Left colon (tissue), 2 donors: ENCODE results near the gene OR10G2. TPM values are rescaled to one million over a fixed set of nuclear protein-coding genes. Genes with fewer than 3 reads are reported as not detected.
"Not testable (repeated sequence)": the region's sequence is repeated elsewhere in the genome, so short reads cannot be mapped to it uniquely, and the experiment has no call there.

ENCODE experiments used
- ATAC-seq: fragments of 200-7000 bp; cut with Tn5 transposase; one replicate; pipeline ENCODE4 v1.9.1; 2020; ENCODE audit warnings: mild to moderate bottlenecking, moderate library complexity
- DNase-seq, 2 donors: peaks; one replicate each; pipeline ENCODE4 v3.0.0-alpha.2; 2020
- intact Hi-C, 2 donors: fragments of 100-400 bp; cut with DNase I in 1 of 2; cut with micrococcal nuclease in 1 of 2; formaldehyde crosslinking; loops; one replicate each; pipeline versions ENCODE4 v1.11.2 to v1.14.0; 2022; cut with DNase I, micrococcal nuclease
- total RNA-seq, 2 donors: library from RNA; stranded (reverse); fragmentation: NEBNext Ultra II Directional; extraction: Animal tissue kit (Norgen Biotek cat#: 25700); gene quantifications; one replicate each; pipeline ENCODE4 v1.2.1, GENCODE V29; 2021
- donor health status: DM: no; HTN: no; CAD: no.
- donor health status: DM: yes; HTN: yes; CAD: no.

OR10G2 gene
- total RNA-seq, 2 donors from 2014 or later, result not detected

- DNase-seq, result no peak
- no peak for ATAC-seq
- intact Hi-C loops, result no loop called here
Observed at GRCh38 chr14:21612324-21612723, 22.4 kb downstream of the OR10G2 start.

GRCh38 chr14:21602181-21602580 lies 32.6 kb downstream of the OR10G2 start:
- ATAC-seq, intact Hi-C loops, DNase-seq: not testable (repeated sequence)

- intact Hi-C loops, result no loop called here
- DNase-seq (no peak), ATAC-seq (no peak)
Observed at GRCh38 chr14:21589317-21589716, 45.4 kb downstream of the OR10G2 start.

Other genes starting within 250 kb of the OR10G2 start
- gene CHD8, start 178.8 kb downstream of the OR10G2 start, total RNA-seq, result 10 to 100 TPM; 58.5 to 59.0 TPM
- 10 to 100 TPM; 13.3 to 16.0 TPM for gene RAB2B, start 158.0 kb downstream of the OR10G2 start, total RNA-seq
- 10 to 100 TPM; 80.2 to 85.2 TPM for gene TOX4, start 157.7 kb downstream of the OR10G2 start, total RNA-seq
- 10 to 100 TPM; 24.2 to 28.9 TPM for gene METTL3, start 123.6 kb downstream of the OR10G2 start, total RNA-seq
- gene SALL2, start 108.6 kb downstream of the OR10G2 start, total RNA-seq, result 1 to 10 TPM; 1.1 to 3.8 TPM
- not detected for gene OR10G3, start 54.9 kb downstream of the OR10G2 start, total RNA-seq
- gene OR4E2, start 18.9 kb upstream of the OR10G2 start, total RNA-seq, result not detected
- gene OR4E1, start 38.9 kb upstream of the OR10G2 start, total RNA-seq, result not detected